Epithelial cell of proximal tubule (primary cell): ENCODE data around the gene GPR183. TPM values are rescaled to one million over a fixed set of nuclear protein-coding genes. Genes with fewer than 3 reads are reported as not detected.

ENCODE experiments used
- DNase-seq: peaks from one replicate; pipeline ENCODE4 v3.0.0-alpha.2; 2011; ENCODE audit warnings: low read depth
- H3K4me3 ChIP-seq: 2 replicates; pipeline ENCODE4 v1.5.1; 2011; ENCODE audit warnings: low read depth, mild to moderate bottlenecking, low read length
- total RNA-seq: library from RNA; depleted of rRNA; stranded (reverse); fragments of >200 nt; gene quantifications from 2 replicates; pipeline ENCODE4 v1.2.3, GENCODE V29; 2015
- TF ChIP-seq, protein P1 (sequence below): conservative IDR thresholded peaks from 2 replicates; pipeline ENCODE4 v1.5.1; 2012; ENCODE audit warnings: low read depth, mild to moderate bottlenecking, low read length

Gene GPR183
- total RNA-seq, 1 donor from 2014 or later, result 0.17 TPM

GRCh38 chr13:99296398-99296797 is 10.8 kb downstream of the GPR183 start:
- no peak for DNase-seq
- H3K4me3 ChIP-seq, result no peak overlapping the region
- TF ChIP-seq, protein P1, sequence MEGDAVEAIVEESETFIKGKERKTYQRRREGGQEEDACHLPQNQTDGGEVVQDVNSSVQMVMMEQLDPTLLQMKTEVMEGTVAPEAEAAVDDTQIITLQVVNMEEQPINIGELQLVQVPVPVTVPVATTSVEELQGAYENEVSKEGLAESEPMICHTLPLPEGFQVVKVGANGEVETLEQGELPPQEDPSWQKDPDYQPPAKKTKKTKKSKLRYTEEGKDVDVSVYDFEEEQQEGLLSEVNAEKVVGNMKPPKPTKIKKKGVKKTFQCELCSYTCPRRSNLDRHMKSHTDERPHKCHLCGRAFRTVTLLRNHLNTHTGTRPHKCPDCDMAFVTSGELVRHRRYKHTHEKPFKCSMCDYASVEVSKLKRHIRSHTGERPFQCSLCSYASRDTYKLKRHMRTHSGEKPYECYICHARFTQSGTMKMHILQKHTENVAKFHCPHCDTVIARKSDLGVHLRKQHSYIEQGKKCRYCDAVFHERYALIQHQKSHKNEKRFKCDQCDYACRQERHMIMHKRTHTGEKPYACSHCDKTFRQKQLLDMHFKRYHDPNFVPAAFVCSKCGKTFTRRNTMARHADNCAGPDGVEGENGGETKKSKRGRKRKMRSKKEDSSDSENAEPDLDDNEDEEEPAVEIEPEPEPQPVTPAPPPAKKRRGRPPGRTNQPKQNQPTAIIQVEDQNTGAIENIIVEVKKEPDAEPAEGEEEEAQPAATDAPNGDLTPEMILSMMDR, result no peak

- TF ChIP-seq, protein P1, result no peak
- no peak overlapping the region for H3K4me3 ChIP-seq
- no peak for DNase-seq
These were observed 11.5 kb downstream of the GPR183 start for GRCh38 chr13:99295488-99296252.

- H3K4me3 ChIP-seq, result no peak overlapping the region
- no peak for DNase-seq
- TF ChIP-seq, protein P1, result no peak
These were observed 12.2 kb downstream of the GPR183 start for GRCh38 chr13:99294958-99295357.

GRCh38 chr13:99294198-99294597 is 13.0 kb downstream of the GPR183 start:
- TF ChIP-seq, protein P1, result no peak
- H3K4me3 ChIP-seq, result no peak overlapping the region
- DNase-seq, result no peak

DNA sequence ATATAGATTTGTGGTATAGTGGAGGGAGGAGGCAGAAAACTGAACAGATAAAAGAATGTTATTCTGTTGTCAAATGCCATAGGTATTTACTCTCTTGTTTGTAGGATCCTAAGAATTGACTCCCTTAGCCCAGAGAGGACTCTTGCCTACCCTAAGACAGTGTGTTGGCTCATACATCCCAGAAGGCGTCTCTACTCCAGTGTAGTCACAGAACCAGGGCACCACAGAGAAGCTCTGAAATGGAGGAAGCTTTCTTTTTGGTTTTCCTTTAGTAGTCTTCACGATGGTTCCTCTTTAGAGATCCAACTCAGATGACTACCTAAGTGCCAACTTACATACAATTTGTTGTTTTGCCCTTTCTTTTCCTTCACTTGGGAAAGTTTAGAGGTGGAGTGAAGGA is 14.0 kb downstream of the GPR183 start:
- H3K4me3 ChIP-seq, result no peak overlapping the region
- DNase-seq, result no peak
- TF ChIP-seq, protein P1, result no peak

- H3K4me3 ChIP-seq, result no peak overlapping the region
- TF ChIP-seq, protein P1, result no peak
- DNase-seq, result no peak
These were observed 16.3 kb downstream of the GPR183 start for GRCh38 chr13:99290894-99291293.
